GM15510 (cell line): Measurements from ENCODE around the gene CCR9.

Source experiments
- POLR2A ChIP-seq: IDR thresholded peaks from 3 replicates; pipeline ENCODE4 v1.6.1; 2011; ENCODE audit warnings: borderline replicate concordance; ENCODE audit not compliant: insufficient read length; ENCODE audit errors: extremely low read depth

Gene CCR9

DNA sequence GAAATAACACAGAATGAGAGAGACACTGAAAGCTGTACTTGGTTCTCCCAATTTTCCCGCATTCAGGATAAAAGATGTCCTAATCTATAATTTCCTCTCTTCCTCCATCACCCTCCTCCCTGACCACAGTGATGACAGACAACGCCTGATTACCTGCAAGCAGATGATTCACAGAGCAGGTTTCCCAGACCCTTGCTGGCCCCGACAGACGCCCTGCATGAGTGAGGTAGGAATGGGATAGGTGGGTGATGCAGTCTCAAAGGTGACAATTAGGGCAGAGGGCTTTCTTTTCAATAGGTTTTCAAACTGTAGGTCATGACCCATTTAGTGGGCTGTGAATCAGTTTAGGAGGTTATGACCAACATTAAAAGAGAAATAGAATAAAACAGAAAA, 51.7 kb downstream of the CCR9 start:
- TF ChIP-seq POLR2A = no peak

DNA sequence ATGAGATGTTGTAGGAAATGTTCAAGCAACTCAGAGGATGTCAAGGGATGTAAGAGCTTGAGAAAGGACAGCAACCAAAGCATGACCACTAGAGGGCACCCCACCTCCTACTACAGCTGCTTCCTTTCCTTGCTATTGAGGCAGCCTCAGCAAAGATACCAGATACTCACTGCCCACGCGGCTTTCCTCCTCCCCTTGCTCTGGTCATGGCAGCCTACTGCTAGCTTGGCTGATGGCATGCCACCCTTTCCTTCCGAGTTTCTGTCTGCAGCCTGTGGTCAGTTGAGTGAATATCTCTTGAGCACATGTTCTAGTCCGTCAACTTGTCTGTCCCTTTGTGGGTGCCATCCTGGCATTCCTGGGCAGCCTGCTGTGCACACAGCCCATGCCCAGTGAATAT, 52.5 kb downstream of the CCR9 start:
- no peak for TF ChIP-seq POLR2A

DNA sequence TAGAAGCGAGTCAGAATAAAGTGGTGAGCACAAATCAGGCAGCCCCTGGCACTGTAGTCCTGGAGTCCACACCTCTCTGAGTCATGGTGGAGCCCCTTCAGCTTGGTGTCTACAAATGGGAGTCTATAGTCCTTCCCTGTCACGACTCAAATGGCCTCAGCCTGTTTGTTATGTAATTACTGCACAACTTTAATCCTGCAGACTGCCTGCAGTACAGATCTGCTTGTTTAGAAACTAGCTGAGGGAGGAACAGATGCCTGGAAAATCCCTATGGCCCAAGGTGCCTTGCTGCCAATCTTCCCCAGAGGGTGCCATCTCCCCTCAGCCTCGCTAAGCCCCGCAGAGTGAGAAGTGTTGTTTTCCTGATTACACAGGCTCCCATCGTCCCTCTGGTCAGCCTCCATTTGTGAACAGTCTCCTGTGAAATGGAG, 53.0 kb downstream of the CCR9 start:
- no peak for TF ChIP-seq POLR2A

DNA sequence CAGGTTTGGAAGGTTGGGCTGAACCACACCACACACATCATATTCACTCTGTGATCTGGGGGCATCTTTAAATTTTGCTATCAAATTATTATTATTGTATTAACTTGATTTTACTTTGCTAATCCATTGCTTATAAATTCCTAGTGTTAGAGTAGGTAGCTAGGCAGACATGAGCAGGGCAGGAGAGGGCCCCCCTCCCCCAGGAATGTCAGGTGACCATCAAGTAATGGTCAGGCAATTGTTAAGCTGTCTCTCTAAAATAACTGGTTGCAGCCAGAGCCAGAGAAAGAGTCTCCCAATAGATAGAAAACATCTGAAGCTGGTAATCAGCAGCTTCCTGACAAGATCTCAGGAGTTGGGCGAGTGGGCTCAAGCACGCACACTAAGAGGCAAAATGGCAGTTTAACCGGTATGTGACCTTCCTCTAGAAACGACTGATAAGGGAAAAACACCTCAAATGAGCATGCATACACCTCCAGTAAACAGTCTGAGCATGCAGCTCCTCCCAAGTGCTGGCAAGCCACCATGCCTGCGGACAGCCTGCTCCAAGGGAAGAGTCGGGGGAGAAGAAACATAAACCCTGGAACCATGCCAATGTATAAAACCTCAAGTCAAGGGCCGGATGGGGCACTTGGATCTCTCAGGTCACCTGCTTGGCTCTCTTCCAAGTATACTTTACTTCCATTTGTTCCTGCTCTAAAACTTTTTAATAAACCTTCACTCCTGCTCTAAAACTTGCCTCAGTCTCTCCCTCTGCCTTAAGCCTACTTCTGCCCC, 53.8 kb downstream of the CCR9 start:
- TF ChIP-seq POLR2A = no peak

DNA sequence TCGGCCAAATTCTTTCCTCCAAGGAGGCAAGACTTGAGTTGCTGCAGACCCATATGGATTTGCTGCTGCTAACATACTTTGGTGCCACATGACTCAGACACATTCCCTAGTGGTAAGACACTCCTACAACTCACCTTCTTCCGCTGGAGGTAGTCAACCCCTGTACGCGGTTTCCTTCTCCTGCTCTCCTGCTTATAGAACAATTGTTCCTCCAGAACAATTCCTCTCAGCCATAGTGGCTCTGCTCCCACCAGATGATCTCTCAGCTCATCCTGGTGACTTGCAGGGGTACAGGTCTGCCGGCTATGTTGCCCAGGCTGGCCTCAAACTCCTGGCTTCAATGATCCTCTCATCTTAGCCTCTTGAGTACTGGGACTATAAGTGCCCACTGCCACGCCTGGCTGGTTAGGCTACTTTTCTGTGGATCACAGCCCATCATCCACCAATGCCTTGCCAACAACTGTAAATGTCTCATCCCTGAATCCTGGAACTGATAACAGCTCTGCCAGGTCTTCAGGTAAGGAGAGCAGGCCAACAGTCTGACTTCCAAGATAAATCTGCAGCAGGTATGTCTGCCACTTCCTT, 54.5 kb downstream of the CCR9 start:
- TF ChIP-seq POLR2A = no peak

DNA sequence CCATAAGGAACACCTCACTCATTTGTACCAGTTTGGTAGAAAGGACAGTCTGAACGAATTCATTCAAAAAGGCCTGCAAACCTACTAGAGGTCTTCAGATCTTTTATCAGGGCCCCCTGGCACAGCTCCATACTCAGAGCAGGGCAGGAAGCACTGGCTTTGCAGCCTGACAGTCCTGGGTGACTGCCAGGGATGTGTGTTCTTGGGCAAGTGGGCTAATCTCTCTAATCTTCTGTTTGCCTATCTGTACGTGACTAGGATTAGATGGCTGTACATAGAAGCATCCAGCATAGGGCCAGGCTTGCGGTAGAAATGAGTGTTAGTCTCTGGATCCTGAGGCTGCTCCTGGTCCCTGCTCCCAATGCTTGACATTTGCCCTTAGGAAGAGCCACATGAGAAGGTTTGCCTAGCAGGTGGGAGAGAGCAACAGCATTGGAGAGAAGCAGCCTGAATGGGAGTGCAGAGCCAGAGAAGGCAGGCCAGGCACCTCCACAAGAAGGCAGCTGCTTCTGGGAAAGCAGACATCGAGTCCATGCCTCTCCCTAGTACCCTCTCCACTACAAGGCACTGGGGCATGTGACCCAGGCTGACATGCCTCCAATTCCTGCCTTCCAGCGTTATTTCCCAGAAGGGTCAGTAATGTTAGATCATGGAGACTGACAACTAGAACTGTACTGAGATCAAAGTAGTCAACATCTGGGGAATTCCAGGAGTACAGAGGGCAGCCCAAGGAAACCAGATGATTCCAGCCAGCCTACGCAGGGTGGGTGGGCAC, 55.9 kb downstream of the CCR9 start:
- no peak for TF ChIP-seq POLR2A

DNA sequence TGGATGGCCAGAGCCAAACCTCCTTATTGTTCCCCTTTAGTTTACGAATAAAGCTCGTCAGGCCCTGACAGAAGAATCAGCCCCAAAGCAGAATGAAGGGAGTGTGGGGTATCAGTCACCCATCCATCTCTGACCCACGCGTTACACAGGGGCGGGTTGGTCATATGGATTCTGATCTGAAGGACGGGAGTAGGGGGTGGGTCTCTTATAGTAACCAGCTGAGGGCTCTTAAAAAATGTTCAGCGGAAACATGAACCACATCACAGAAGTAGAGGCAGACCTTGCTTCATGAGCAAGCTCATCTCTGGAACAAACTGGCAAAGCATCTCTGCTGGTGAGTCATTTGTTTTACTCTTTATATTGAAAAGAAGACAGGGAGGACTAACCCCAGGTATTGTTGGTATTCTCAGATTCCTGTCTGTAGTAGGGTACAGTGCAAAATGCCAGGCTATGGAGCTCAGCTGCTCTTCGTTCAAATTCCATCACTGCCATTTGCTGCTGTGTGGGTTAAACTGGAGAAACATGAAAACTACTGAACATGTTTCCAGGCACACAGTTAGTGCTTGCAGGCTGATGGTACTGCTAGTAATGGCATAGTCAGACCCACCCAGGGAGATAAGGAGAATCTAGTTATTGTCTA, 57.0 kb downstream of the CCR9 start, which contains the start of gene CXCR6:
CXCR6 (plus strand) TSS at position 258 of the 640 bp plus-strand sequence. CDS start 3,018 bp downstream, outside the sequence.
- TF ChIP-seq POLR2A = no peak

DNA sequence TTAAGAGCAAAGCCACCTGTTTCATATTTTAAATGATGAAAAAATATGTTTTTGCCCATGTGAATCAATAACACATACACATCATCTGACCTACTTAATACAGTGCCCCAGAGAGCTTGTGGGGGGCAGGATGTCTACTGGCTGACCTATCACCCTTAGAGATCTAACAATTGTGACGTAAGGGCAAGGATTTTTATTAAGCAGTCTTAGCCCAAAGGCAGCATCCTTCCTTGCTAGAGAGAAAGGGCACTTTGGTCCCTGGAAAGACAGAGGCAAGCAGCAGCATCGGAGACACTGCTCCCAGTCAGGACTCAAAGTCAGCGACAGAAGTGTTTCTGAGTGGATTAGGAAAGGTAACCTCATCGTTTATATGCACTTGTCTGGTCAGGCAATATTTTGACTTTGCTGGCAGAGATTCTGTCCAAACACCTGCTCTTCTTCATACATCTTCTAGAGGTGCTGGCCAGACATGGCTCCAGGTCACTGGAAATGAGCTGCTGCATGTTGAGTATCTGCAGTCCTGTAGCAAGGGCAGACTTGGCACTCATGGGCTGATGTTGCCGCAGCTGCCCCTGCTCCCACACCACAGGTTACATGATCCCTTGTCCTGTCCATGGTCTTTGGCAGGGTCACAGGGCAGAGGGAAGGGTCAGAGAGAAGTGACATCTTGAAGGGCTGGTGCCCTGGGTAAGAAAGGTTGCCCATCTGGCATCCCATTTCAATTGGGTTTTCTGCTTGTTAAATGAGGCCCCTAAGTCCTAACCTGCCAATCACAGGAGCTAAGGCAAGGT, 58.7 kb downstream of the CCR9 start:
- TF ChIP-seq POLR2A = no peak

DNA sequence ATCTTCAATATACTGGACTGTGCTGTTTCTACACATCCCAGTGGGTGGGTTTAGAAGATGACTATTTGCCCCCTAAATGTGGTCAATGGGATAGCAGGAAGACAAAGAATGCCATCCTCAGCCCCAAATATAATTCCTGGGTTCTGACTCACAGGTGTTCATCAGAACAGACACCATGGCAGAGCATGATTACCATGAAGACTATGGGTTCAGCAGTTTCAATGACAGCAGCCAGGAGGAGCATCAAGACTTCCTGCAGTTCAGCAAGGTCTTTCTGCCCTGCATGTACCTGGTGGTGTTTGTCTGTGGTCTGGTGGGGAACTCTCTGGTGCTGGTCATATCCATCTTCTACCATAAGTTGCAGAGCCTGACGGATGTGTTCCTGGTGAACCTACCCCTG, 60.0 kb downstream of the CCR9 start:
- no peak for TF ChIP-seq POLR2A

DNA sequence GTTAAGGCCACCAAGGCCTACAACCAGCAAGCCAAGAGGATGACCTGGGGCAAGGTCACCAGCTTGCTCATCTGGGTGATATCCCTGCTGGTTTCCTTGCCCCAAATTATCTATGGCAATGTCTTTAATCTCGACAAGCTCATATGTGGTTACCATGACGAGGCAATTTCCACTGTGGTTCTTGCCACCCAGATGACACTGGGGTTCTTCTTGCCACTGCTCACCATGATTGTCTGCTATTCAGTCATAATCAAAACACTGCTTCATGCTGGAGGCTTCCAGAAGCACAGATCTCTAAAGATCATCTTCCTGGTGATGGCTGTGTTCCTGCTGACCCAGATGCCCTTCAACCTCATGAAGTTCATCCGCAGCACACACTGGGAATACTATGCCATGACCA, 60.5 kb downstream of the CCR9 start:
- no peak for TF ChIP-seq POLR2A

DNA sequence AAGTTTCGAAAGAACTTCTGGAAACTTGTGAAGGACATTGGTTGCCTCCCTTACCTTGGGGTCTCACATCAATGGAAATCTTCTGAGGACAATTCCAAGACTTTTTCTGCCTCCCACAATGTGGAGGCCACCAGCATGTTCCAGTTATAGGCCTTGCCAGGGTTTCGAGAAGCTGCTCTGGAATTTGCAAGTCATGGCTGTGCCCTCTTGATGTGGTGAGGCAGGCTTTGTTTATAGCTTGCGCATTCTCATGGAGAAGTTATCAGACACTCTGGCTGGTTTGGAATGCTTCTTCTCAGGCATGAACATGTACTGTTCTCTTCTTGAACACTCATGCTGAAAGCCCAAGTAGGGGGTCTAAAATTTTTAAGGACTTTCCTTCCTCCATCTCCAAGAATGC, 61.0 kb downstream of the CCR9 start:
- no peak for TF ChIP-seq POLR2A

DNA sequence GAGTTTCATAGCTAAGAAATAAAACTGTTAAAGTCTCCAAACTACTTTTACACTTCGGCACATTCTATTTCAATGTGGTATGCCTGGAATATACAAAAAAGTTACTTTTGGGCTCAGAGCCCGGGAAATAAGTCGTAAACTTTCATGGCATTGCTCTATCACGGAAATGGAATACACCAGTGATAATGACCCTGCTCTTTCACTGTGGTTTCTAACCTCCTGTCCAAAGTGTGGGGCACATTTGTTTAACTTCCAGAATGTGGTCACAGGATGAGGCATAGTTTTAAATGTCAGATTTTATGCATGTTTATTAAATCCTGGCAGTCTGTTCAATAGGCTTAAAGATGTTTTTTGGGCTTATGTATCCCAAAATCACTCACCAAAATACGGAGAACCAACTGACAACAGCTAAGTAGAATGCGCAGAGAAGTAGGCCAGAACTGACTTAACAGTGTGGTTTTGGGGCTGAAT, 62.0 kb downstream of the CCR9 start:
- no peak for TF ChIP-seq POLR2A

DNA sequence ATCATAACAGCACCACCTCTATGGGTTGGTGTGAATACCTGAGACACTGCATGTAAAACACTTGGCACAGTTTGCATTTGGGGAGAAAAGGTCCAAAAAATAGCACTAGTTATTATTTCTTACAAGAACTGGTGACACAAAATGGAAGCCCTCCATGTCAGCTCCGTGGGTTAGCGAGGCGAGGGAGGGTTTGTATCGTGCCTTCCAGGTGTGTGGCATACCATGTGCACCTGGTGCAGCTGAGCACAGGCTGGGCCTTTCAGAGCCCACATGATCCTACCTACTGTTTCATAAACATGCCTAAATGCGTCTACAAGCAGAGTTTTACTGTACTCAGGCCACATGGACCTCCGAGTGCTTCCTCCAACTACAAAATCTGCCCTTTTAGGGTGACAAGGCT, 62.5 kb downstream of the CCR9 start:
- no peak for TF ChIP-seq POLR2A

DNA sequence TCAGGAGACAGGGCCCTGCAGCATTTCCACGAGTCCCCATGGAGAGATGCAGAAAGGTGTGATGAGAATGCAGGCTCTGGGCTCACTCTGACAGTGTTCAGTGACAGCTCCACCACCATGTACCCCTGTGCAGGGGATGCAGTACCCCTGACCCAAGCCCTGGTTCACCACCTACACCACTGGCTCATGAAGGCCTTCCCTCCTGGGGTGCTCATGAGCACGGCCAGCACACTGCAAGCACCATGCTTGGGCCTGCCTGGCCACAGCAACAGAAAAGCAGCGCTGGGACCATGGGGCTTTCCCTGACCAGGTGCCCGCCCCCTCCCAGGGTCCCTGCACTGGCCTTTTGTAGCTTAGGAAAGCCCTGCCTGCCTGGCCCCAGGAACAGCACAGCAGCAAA, 63.1 kb downstream of the CCR9 start:
- TF ChIP-seq POLR2A = no peak
